Adipocyte (in vitro differentiated cells): ENCODE results near the gene TOMM22.

Experiments
- DNase-seq: peaks from one replicate; pipeline ENCODE4 v3.0.0-alpha.2; 2015; ENCODE audit warnings: low read depth
- H3K27me3 ChIP-seq: replicated peaks from 2 replicates; pipeline ENCODE4 v1.7.0; 2013; ENCODE audit warnings: mild to moderate bottlenecking, low read length, moderate library complexity; ENCODE audit not compliant: control insufficient read depth, insufficient read depth
- H3K36me3 ChIP-seq: 2 replicates; pipeline ENCODE4 v1.7.0; 2013; ENCODE audit warnings: low read length, mild to moderate bottlenecking, moderate library complexity; ENCODE audit not compliant: control insufficient read depth, insufficient read depth, severe bottlenecking
- H3K4me1 ChIP-seq: 2 replicates; pipeline ENCODE4 v1.7.0; 2013; ENCODE audit warnings: mild to moderate bottlenecking, low read length, moderate library complexity; ENCODE audit not compliant: control insufficient read depth, insufficient read depth
- H3K4me3 ChIP-seq: 2 replicates; pipeline ENCODE4 v1.7.0; 2013; ENCODE audit warnings: mild to moderate bottlenecking, low read length, moderate library complexity
- H3K9ac ChIP-seq: 2 replicates; pipeline ENCODE4 v1.7.0; 2013; ENCODE audit warnings: mild to moderate bottlenecking, low read length, moderate library complexity
- H3K9me3 ChIP-seq: 2 replicates; pipeline ENCODE4 v1.7.0; 2013; ENCODE audit warnings: mild to moderate bottlenecking, low read length, moderate library complexity; ENCODE audit not compliant: control insufficient read depth

Gene TOMM22

GRCh38 chr22:38697425-38698089, 15.8 kb downstream of the TOMM22 start:
- Histone ChIP-seq H3K9ac (no peak overlapping the region), H3K27me3 (no peaks in the 10 kb centered on the region), H3K9me3 (no peaks in the 10 kb centered on the region), H3K4me1 (peaks cover 43% of the 10 kb centered on the region), H3K36me3 (no peaks in the 10 kb centered on the region), H3K4me3 (peak overlapping the region; percentile 93)
- peak; percentile 37 for DNase-seq

- H3K4me3 ChIP-seq, result peak overlapping the region; percentile 93
- no peaks in the 10 kb centered on the region for H3K36me3 ChIP-seq
- no peak for DNase-seq
- H3K9me3 ChIP-seq, result no peaks in the 10 kb centered on the region
- no peak overlapping the region for H3K9ac ChIP-seq
- H3K27me3 ChIP-seq, result no peaks in the 10 kb centered on the region
- H3K4me1 ChIP-seq, result peaks cover 43% of the 10 kb centered on the region
Measured at GRCh38 chr22:38698407-38699094, 16.8 kb downstream of the TOMM22 start.

GRCh38 chr22:38699143-38699542, 17.4 kb downstream of the TOMM22 start:
- H3K4me1 ChIP-seq, result peaks cover 43% of the 10 kb centered on the region
- peak overlapping the region; percentile 92 for H3K9ac ChIP-seq
- H3K36me3 ChIP-seq, result no peaks in the 10 kb centered on the region
- no peaks in the 10 kb centered on the region for H3K27me3 ChIP-seq
- no peaks in the 10 kb centered on the region for H3K9me3 ChIP-seq
- peak overlapping the region; percentile 93 for H3K4me3 ChIP-seq
- DNase-seq, result no peak

- H3K9me3 ChIP-seq, result no peaks in the 10 kb centered on the region
- no peaks in the 10 kb centered on the region for H3K27me3 ChIP-seq
- H3K4me1 ChIP-seq, result peaks cover 47% of the 10 kb centered on the region
- peak overlapping the region; percentile 92 for H3K9ac ChIP-seq
- H3K36me3 ChIP-seq, result no peaks in the 10 kb centered on the region
- peak; percentile 57 for DNase-seq
- H3K4me3 ChIP-seq, result peak overlapping the region; percentile 93
Measured at GRCh38 chr22:38699784-38700183, 18.0 kb downstream of the TOMM22 start.

GRCh38 chr22:38700270-38700788, 18.6 kb downstream of the TOMM22 start:
- H3K9me3 ChIP-seq, result no peaks in the 10 kb centered on the region
- peaks cover 50% of the 10 kb centered on the region for H3K4me1 ChIP-seq
- H3K27me3 ChIP-seq, result no peaks in the 10 kb centered on the region
- DNase-seq, result peak; percentile 78
- no peaks in the 10 kb centered on the region for H3K36me3 ChIP-seq
- peak overlapping the region; percentile 93 for H3K4me3 ChIP-seq
- peak overlapping the region; percentile 92 for H3K9ac ChIP-seq

GRCh38 chr22:38700789-38701628, 19.3 kb downstream of the TOMM22 start, which contains the start of gene JOSD1:
Gene JOSD1, minus strand, starts transcription at chr22:38700943. Its CDS starts 956 bp downstream, at chr22:38699987.
- Histone ChIP-seq H3K4me3 (peak within 1 kb of the TSS; percentile 93), H3K4me1 (peaks cover 50% of the 10 kb centered on the region), H3K36me3 (no peaks in the 10 kb centered on the region), H3K27me3 (no peaks in the 10 kb centered on the region), H3K9me3 (no peaks in the 10 kb centered on the region), H3K9ac (peak within 1 kb of the TSS; percentile 92)
- DNase-seq, result peak; percentile 97

GRCh38 chr22:38704654-38705234, 23.0 kb downstream of the TOMM22 start:
- no peak for DNase-seq
- H3K36me3 ChIP-seq, result peaks cover 3% of the 10 kb centered on the region

GRCh38 chr22:38705235-38706100, 23.7 kb downstream of the TOMM22 start, which contains the start of gene GTPBP1:
Gene GTPBP1, plus strand, starts transcription at chr22:38705944. Its CDS starts 12 bp downstream, at chr22:38705956.
- H3K4me1 ChIP-seq, result peaks cover 24% of the 10 kb centered on the region
- peak within 1 kb of the TSS; percentile 83 for H3K4me3 ChIP-seq
- H3K36me3 ChIP-seq, result peaks cover 9% of the 10 kb centered on the region
- H3K9ac ChIP-seq, result peak within 1 kb of the TSS; percentile 91
- DNase-seq, result peak; percentile 100
- H3K9me3 ChIP-seq, result no peaks in the 10 kb centered on the region
- no peaks in the 10 kb centered on the region for H3K27me3 ChIP-seq

More at GRCh38 chr22:38704654-38705234, 23.0 kb downstream of the TOMM22 start:
- Histone ChIP-seq H3K4me3 (peak overlapping the region; percentile 74), H3K27me3 (no peaks in the 10 kb centered on the region), H3K9ac (peak overlapping the region; percentile 54), H3K4me1 (peaks cover 26% of the 10 kb centered on the region), H3K9me3 (no peaks in the 10 kb centered on the region)

GRCh38 chr22:38706101-38706900, 24.5 kb downstream of the TOMM22 start:
- Histone ChIP-seq H3K4me3 (peak overlapping the region; percentile 83), H3K27me3 (no peaks in the 10 kb centered on the region), H3K4me1 (peaks cover 22% of the 10 kb centered on the region), H3K9ac (peak overlapping the region; percentile 91), H3K9me3 (no peaks in the 10 kb centered on the region), H3K36me3 (peaks cover 9% of the 10 kb centered on the region)
- peak; percentile 78 for DNase-seq
